GM12872 (cell line): ENCODE results near the gene PKN2.

Experiments used
- TF ChIP-seq, protein P1 (sequence below): IDR thresholded peaks from 3 replicates; pipeline ENCODE4 v1.5.1; 2011; ENCODE audit warnings: low read depth, mild to moderate bottlenecking, low read length, moderate library complexity; ENCODE audit not compliant: insufficient read depth

Gene PKN2

DNA sequence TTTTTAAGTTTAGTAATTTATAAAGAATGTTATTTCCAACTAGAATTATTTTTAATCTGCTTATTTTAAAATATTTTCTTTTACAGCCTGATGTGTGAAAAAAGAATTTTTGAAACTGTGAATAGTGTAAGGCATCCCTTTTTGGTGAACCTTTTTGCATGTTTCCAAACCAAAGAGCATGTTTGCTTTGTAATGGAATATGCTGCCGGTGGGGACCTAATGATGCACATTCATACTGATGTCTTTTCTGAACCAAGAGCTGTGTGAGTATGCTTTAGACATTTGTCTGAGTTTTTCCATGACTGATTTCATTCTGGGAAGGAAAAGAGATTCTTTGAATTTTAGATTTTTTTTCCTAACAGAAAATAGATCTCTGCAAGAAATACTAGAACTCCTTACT lies 129.4 kb downstream of the PKN2 start:
- TF ChIP-seq, protein P1, sequence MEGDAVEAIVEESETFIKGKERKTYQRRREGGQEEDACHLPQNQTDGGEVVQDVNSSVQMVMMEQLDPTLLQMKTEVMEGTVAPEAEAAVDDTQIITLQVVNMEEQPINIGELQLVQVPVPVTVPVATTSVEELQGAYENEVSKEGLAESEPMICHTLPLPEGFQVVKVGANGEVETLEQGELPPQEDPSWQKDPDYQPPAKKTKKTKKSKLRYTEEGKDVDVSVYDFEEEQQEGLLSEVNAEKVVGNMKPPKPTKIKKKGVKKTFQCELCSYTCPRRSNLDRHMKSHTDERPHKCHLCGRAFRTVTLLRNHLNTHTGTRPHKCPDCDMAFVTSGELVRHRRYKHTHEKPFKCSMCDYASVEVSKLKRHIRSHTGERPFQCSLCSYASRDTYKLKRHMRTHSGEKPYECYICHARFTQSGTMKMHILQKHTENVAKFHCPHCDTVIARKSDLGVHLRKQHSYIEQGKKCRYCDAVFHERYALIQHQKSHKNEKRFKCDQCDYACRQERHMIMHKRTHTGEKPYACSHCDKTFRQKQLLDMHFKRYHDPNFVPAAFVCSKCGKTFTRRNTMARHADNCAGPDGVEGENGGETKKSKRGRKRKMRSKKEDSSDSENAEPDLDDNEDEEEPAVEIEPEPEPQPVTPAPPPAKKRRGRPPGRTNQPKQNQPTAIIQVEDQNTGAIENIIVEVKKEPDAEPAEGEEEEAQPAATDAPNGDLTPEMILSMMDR: no peak

DNA sequence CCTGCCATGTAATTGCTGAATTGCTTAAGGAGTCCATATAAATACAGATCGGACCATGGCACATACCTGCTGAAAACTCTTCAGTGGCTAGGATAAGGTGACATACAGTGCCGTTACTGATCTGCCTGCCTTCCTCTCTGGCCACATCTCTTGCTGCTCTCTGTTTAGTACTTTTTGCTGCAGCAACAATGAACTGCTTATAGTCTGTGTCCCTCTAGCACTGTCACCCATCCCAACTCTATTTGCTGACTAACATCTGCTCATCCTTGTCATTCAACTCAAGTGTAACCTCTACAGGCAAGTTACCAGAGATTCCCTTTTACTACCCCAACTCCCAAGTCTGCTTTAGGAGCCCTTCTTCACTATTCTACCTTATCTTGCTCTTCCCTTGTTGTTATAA lies 141.6 kb downstream of the PKN2 start:
- TF ChIP-seq, protein P1: no peak

DNA sequence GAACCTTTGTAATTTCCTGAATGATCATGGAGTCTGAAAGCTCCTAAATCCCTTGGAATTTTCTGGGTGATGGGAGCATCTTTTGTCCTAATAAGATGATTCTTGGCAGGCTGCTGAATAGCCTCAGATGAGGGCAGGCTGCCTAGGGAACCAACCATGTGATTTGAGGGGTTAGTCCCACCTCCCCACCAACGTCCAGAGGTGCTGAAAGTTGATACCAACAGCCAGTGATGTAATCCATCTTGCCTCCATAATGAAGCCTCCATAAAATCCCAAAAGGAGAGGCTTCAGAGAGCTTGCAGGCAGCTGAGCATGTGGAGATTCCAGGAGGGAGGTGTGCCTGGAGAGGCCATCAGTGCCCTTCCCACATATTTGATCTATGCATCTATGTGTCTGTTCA lies 163.6 kb downstream of the PKN2 start:
- TF ChIP-seq, protein P1: no peak

DNA sequence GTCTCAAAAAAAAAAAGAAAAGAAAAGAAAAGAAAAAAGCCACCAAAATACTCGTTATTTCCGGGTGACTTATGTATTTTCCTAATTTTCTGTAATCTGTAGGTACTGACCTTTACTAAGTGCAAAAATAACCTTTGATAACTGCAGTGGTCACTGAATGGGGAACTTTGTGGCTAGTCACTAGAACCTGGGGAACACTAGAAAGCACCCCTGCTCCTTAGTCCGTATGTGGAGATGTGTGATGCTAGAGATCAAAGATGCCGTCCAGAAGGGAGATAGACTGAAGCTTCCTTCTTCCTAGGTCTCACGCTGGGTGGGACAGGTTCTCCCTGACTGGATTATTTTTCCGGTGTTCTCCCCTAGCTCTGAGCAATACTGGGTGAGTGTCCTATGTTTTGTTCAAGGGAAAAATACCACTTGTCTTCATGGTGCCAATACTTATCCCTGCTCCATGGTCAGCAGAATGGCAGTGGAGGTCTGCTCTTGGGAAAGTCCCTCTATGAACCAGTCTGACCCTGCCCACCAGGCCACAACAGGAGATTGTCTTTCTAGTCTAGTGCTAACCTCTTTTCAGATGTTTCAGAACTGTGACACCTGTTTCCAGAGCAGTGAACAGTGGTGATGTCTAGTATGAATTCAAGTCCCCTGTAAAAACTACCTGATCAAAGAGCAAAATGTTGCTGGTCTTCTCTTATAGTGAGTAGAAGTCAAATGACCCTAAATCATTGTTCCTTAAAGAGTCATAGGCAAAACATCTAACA lies 167.4 kb downstream of the PKN2 start:
- TF ChIP-seq, protein P1: no peak

DNA sequence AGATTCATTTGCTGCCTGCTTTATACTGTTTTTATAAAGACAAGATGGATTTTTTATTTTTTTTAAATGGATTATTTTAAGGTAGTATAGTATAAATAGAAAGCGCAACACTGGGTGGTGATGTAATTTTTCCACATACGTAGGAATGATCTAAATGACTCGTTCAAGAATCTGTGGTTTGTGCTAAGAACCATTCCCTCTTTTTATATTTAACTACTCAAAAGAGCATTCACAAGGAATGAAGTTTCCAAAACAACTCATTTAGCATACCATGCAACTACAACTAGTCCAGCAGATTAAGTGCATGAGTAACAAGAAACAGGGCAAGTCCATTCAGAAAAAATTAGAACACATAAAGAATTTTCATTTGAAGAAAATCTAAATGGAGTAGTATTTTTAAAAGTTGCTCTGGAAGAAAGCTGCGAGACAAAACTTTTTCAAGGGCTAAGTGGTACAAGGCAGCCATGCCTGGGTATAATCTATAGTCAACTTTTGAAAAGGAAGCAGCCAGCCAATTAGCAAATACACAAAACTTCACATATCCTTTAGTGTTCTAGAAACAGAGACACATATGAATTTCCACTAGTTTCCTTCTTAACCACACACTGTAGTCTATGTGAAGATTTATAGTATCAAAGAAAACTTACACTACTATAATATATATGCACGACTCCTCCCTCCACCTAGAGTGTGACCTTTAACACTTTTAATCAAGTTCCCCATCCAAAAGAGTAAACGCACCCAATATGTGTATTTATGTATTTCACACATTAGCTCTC lies 183.9 kb downstream of the PKN2 start:
- TF ChIP-seq, protein P1: no peak

DNA sequence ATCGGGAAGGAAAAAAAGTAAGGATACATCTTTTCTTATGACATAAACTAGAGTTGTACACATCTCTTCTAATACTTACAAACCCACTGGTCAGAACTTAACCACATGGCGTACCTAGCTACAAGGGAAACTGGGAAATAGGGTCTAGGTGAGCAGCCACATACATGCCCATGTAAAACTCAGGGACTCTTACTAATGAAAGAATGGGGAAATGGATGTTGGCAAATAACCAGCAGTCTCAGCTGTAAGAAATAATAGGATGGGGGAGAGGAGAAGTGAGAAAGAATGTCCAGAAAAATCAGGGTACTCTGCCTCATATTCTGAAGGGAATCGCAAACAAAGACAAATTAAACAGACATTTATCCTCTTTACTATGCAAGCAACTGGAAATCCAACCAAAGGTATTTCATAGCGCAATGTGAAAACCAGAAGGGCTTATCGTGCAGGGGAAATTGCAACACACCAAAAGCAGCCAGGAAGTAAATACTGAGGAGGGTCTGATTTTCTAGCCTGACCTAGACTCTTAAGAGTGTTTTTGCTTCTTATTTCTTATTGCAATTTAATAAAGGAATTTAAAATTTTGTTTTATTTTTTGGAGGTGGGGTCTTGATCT lies 189.8 kb downstream of the PKN2 start:
- TF ChIP-seq, protein P1: no peak

DNA sequence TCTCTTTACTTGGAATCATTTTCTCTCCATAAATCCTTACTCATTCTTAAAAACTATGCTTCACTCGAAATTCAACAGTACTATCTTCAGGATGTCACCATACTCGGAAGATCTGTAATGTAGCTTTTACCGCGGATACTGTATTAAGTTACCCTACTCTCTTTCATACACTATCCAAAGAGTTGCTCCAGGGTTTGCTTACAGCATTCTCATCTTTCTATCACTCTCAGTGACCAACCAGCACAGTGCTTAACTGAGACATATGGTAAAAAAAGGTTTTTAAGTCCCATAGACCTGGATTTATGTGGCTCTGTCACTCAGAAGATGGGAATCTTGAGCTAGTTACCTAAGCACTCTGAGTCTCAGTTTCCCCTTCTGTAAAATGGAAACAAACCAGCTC lies 191.5 kb downstream of the PKN2 start:
- TF ChIP-seq, protein P1: no peak
